Measurements from ENCODE around the gene NUMA1. TPM values are rescaled to one million over a fixed set of nuclear protein-coding genes. Genes with fewer than 3 reads are reported as not detected.

Gene NUMA1
- total RNA-seq, 4 donors from 2014 or later = 259 to 342 (median 280) TPM

DNA sequence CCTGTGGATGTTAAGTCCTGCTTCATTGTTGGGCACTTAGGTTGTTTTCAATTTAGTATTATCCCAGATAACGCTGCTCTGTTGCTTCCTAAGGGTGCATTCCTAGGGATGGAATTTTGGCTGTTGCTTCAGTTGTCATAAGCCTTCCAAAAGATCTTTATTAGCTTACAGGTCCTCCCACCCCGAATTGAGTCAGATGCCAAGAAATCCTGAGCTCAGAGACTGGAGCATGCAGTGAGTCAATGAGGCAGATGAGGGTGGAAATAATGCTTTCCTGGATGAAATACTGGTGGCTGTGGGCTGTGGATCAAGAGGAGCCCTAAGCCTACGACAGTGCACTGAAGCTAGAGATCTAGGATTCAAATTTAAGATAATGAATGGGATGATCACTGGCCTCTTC lies 92.3 kb downstream of the NUMA1 start:
- peak; percentile 6 to 28 for DNase-seq
- intact Hi-C loops (cut with DNase I) = no loop called here
- WGBS, 2 donors = 58 to 74% methylated on average over 3 of the region's 3 CpGs
- Histone ChIP-seq H3K36me3 (peaks cover 0 to 11% of the 10 kb centered on the region in 2 donors), H3K4me3 (replicated peaks in 1 of 3) (no peak overlapping the region), H3K4me1 (peaks cover 10 to 14% of the 10 kb centered on the region in 2 donors), H3K27me3 (no peaks in the 10 kb centered on the region), H3K9me3 (no peaks in the 10 kb centered on the region), H3K27ac (no peak overlapping the region)
- TF ChIP-seq POLR2A (IDR thresholded peaks at IDR 0.05) = no peak
- TF ChIP-seq CTCF (IDR thresholded peaks at IDR 0.05) = no peak

- H3K27ac ChIP-seq = no peak overlapping the region
- TF ChIP-seq POLR2A (IDR thresholded peaks at IDR 0.05) (no peak), CTCF (IDR thresholded peaks at IDR 0.05) (no peak)
Measured at GRCh38 chr11:71987521-71987920, 92.8 kb downstream of the NUMA1 start.

GRCh38 chr11:71986131-71986530 lies 94.2 kb downstream of the NUMA1 start:
- DNase-seq = no peak
- Histone ChIP-seq H3K9me3 (no peaks in the 10 kb centered on the region), H3K4me1 (peaks cover 10 to 14% of the 10 kb centered on the region in 2 donors), H3K27me3 (no peaks in the 10 kb centered on the region), H3K36me3 (peaks cover 0 to 7% of the 10 kb centered on the region in 2 donors), H3K27ac (no peak overlapping the region), H3K4me3 (replicated peaks in 1 of 3) (no peak overlapping the region)
- 86 to 93% methylated on average over 2 of the region's 2 CpGs for WGBS, 2 donors
- intact Hi-C loops (cut with DNase I) = no loop called here
- no peak for TF ChIP-seq CTCF (IDR thresholded peaks at IDR 0.05)
- TF ChIP-seq POLR2A (IDR thresholded peaks at IDR 0.05) = no peak

More at GRCh38 chr11:71987521-71987920, 92.8 kb downstream of the NUMA1 start:
- Histone ChIP-seq H3K4me3 (replicated peaks in 1 of 3) (no peak overlapping the region), H3K36me3 (peaks cover 0 to 11% of the 10 kb centered on the region in 2 donors), H3K27me3 (no peaks in the 10 kb centered on the region), H3K4me1 (peaks cover 10 to 14% of the 10 kb centered on the region in 2 donors), H3K9me3 (no peaks in the 10 kb centered on the region)
- intact Hi-C loops (cut with DNase I) = no loop called here
- 46 to 48% methylated on average over 2 of the region's 2 CpGs for WGBS, 2 donors
- DNase-seq = no peak

DNA sequence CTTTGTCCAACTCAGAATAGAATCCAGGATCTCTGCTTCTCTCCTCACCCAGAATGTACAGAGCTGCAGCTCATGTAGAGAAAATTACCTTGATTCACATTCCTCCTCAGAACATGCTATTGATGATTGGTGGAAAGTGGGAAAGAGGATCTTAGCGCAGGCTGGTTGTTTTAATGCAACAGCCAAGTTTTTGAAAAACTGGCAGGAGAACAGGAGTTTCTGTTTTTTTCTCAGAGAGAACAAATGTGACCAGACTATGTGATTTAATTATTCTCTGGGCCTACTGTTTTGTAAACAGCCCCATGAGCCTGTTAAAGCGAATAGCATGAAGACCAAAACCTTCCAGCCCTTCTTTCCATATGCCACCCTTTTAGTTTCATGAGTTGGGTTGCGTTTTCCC lies 100.7 kb downstream of the NUMA1 start:
- Histone ChIP-seq H3K27ac (no peak overlapping the region), H3K4me1 (no peaks in the 10 kb centered on the region), H3K36me3 (peaks cover 0 to 4% of the 10 kb centered on the region in 2 donors), H3K4me3 (replicated peaks in 1 of 3) (no peak overlapping the region), H3K9me3 (no peaks in the 10 kb centered on the region), H3K27me3 (no peaks in the 10 kb centered on the region)
- TF ChIP-seq POLR2A (IDR thresholded peaks at IDR 0.05) = no peak
- no peak for TF ChIP-seq CTCF (IDR thresholded peaks at IDR 0.05)
- DNase-seq = no peak
- WGBS, 2 donors = 83 to 96% methylated on average over 3 of the region's 3 CpGs
- intact Hi-C loops (cut with DNase I) = no loop called here

DNA sequence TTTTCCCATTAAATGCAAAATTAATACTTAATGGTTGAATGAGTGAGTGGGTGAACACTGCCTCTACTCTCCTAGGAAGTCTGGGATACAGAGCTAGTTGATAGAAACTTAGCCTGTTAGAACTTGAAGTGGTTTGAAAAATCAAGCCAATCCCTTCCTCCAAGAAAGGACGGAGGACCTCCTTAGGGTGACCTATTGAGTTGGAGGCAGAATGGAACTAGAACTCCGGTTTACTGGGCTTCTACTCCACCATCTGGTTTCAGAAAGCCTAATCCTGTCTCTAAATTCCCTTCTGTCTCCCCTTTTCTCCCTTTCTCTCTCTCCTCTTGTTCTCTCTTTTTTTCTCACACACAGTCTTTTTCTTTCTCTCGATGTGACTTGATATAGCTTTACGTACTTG lies 101.2 kb downstream of the NUMA1 start:
- Histone ChIP-seq H3K27ac (no peak overlapping the region), H3K4me3 (replicated peaks in 1 of 3) (no peak overlapping the region), H3K36me3 (peaks cover 0 to 4% of the 10 kb centered on the region in 2 donors), H3K4me1 (no peaks in the 10 kb centered on the region), H3K9me3 (no peaks in the 10 kb centered on the region), H3K27me3 (no peaks in the 10 kb centered on the region)
- 94 to 95% methylated on average over 4 of the region's 4 CpGs for WGBS, 2 donors
- no peak for DNase-seq
- intact Hi-C loops (cut with DNase I) = no loop called here
- TF ChIP-seq POLR2A (IDR thresholded peaks at IDR 0.05) (no peak), CTCF (IDR thresholded peaks at IDR 0.05) (no peak)
